Mucosa of descending colon (tissue), 3 donors: Measurements from ENCODE around the gene MEFV. TPM values are rescaled to one million over a fixed set of nuclear protein-coding genes. Genes with fewer than 3 reads are reported as not detected.

Experiments used
- ATAC-seq: fragments of 200-7000 bp; cut with Tn5 transposase; one replicate; pipeline ENCODE4 v1.9.1; 2020; ENCODE audit warnings: mild to moderate bottlenecking, moderate library complexity
- DNase-seq, 3 donors: peaks; one replicate each; pipeline ENCODE4 v3.0.0-alpha.2; 2020
- H3K36me3 ChIP-seq: fragments of 200-600 bp; one replicate; pipeline ENCODE4 v1.8.0; 2021; ENCODE audit warnings: low read depth, mild to moderate bottlenecking
- H3K4me1 ChIP-seq: fragments of 200-600 bp; one replicate; pipeline ENCODE4 v1.8.0; 2021; ENCODE audit warnings: low read depth, mild to moderate bottlenecking
- H3K4me3 ChIP-seq: fragments of 200-600 bp; one replicate; pipeline ENCODE4 v1.8.0; 2021; ENCODE audit warnings: mild to moderate bottlenecking
- H3K9me3 ChIP-seq: fragments of 200-600 bp; one replicate; pipeline ENCODE4 v1.8.0; 2021; ENCODE audit warnings: mild to moderate bottlenecking
- CTCF ChIP-seq: fragments of 200-600 bp; IDR thresholded peaks from one replicate; pipeline ENCODE4 v1.8.0; 2022; ENCODE audit warnings: antibody characterized with exemption, mild to moderate bottlenecking
- intact Hi-C, 2 donors: fragments of 100-400 bp; cut with DNase I in 1 of 2; cut with micrococcal nuclease in 1 of 2; formaldehyde crosslinking; loops; one replicate each; pipeline versions ENCODE4 v1.11.0 to v1.11.1; 2022; cut with DNase I, micrococcal nuclease
- total RNA-seq, 3 donors: library from RNA; stranded (reverse); fragmentation: NEBNext Ultra II Directional in 2 of 3; extraction: Animal tissue kit (Norgen Biotek cat#: 25700) in 2 of 3; gene quantifications; one replicate each; pipeline versions ENCODE4 v1.2.1 to v1.2.4, GENCODE V29; 2021 to 2023
- donor health status: DM: no; HTN: no; CAD: no; lungs with moderate emphysema.
- donor health status: DM: no; HTN: no; CAD: no.
- donor health status: DM: no; HTN: yes; CAD: no.

Gene MEFV
- total RNA-seq, 3 donors from 2014 or later: 0.61 to 2.2 (median 1.6) TPM

DNA sequence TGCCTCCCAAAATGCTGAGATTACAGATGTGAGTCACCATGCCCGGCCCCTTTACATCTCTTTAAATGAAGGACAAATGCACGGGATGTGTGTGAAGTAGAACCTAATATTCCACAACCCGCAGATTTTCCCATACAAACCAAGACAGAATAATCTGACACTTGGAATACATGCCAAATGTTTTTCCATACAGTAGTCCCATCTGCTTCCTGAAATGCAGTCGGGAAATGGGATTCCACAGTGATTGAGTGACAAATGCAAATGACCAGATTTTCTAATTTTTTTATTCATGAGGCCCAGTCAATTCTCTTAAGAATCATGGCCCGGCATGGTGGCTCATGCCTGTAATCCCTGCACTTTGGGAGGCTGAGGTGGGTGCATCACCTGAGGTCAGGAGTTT, 14.7 kb downstream of the MEFV start:
- DNase-seq (no peak), ATAC-seq (no peak)
- Histone ChIP-seq H3K4me3 (no peak overlapping the region), H3K36me3 (no peaks in the 10 kb centered on the region), H3K4me1 (no peaks in the 10 kb centered on the region), H3K9me3 (no peaks in the 10 kb centered on the region)
- TF ChIP-seq CTCF: no peak
- intact Hi-C loops: no loop called here

GRCh38 chr16:3235856-3236669, 20.4 kb downstream of the MEFV start:
- H3K9me3 ChIP-seq: peaks cover 3% of the 10 kb centered on the region
- H3K4me1 ChIP-seq: peaks cover 8% of the 10 kb centered on the region
- DNase-seq (peak; percentile 56 to 83 (median 60)), ATAC-seq (no peak)
- intact Hi-C loops: no loop called here
- no peak overlapping the region for H3K4me3 ChIP-seq
- peaks cover 8% of the 10 kb centered on the region for H3K36me3 ChIP-seq
- no peak for TF ChIP-seq CTCF

- DNase-seq (peak; percentile 95 to 98 (median 98)), ATAC-seq (peak; percentile 99)
- intact Hi-C loops: no loop called here
- no peak for TF ChIP-seq CTCF
- peaks cover 12% of the 10 kb centered on the region for H3K36me3 ChIP-seq
- H3K4me3 ChIP-seq: peak within 1 kb of the TSS; percentile 81
- peaks cover 7% of the 10 kb centered on the region for H3K9me3 ChIP-seq
- H3K4me1 ChIP-seq: peaks cover 8% of the 10 kb centered on the region
These were observed 21.4 kb downstream of the MEFV start, which contains the start of gene ZNF200 for GRCh38 chr16:3234857-3235561. Gene ZNF200, minus strand, starts transcription at chr16:3235158. Its CDS starts 1,403 bp downstream, at chr16:3233755.

DNA sequence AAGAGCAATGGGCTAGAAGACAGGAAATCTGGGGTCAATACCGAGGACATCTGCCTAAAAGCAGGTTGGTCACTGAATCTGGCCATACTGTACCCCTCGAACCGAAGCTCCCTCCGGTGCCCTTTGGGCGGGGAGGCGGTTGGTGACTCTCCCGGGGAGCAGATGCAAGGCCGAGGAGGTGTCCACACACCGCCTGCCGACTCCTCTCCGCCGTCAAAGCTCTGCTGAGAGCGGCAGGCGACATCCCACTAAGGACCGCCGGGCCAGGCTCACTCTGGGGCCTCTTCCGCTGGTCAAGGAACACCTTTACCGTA, 21.9 kb downstream of the MEFV start:
- Histone ChIP-seq H3K9me3 (peaks cover 12% of the 10 kb centered on the region), H3K36me3 (peaks cover 13% of the 10 kb centered on the region), H3K4me3 (peak overlapping the region; percentile 81), H3K4me1 (peaks cover 8% of the 10 kb centered on the region)
- DNase-seq: no peak
- intact Hi-C loops: no loop called here
- TF ChIP-seq CTCF: no peak
- no peak for ATAC-seq

DNA sequence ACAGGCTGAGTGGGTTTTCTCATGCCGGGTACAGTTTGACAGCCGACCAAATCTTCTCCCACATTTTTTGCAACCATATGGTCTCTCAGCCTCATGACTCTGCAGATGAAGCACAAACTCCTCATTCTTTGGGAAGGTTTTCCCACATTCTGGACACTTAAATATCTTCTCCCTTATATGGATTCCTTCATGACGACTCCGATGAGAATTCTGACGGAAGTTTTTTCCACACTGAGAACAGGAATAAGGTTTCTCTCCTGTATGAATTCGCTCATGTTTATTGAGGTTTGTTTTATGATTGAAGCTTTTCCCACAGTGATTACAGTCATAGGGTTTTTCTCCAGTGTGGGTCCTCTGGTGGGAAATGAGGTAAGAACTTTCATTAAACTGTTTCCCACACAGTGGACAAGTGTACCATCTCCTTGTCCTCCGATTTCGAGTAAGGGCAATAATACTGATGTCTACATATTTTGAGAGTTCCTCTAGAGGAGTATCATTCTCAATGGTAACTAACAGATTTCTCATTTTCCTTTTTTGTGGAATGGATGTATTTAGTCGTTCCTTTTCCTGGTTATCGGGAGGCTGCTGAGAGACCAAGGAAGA, 32.4 kb downstream of the MEFV start:
- H3K9me3 ChIP-seq: peaks cover 86% of the 10 kb centered on the region
- H3K4me1 ChIP-seq: no peaks in the 10 kb centered on the region
- TF ChIP-seq CTCF: no peak
- ATAC-seq: no peak
- intact Hi-C loops: no loop called here
- no peak overlapping the region for H3K4me3 ChIP-seq
- DNase-seq: no peak
- H3K36me3 ChIP-seq: no peaks in the 10 kb centered on the region
